COLO829 (cell line): ENCODE measurements around the gene DENND2C.
A peak's percentile ranks its signal among the peaks of the same experiment; 100 is the strongest.

Experiments used
- DNase-seq: peaks from one replicate; pipeline ENCODE4 v3.0.0; 2012; ENCODE audit warnings: low spot score

DENND2C gene

GRCh38 chr1:114676115-114676514 lies 6.3 kb upstream of the DENND2C start:
- no peak for DNase-seq

- DNase-seq, result no peak
Measured at GRCh38 chr1:114671939-114672275, 2.1 kb upstream of the DENND2C start.

- peak; percentile 46 for DNase-seq
Measured at GRCh38 chr1:114671011-114671938, 1.4 kb upstream of the DENND2C start.

DNA sequence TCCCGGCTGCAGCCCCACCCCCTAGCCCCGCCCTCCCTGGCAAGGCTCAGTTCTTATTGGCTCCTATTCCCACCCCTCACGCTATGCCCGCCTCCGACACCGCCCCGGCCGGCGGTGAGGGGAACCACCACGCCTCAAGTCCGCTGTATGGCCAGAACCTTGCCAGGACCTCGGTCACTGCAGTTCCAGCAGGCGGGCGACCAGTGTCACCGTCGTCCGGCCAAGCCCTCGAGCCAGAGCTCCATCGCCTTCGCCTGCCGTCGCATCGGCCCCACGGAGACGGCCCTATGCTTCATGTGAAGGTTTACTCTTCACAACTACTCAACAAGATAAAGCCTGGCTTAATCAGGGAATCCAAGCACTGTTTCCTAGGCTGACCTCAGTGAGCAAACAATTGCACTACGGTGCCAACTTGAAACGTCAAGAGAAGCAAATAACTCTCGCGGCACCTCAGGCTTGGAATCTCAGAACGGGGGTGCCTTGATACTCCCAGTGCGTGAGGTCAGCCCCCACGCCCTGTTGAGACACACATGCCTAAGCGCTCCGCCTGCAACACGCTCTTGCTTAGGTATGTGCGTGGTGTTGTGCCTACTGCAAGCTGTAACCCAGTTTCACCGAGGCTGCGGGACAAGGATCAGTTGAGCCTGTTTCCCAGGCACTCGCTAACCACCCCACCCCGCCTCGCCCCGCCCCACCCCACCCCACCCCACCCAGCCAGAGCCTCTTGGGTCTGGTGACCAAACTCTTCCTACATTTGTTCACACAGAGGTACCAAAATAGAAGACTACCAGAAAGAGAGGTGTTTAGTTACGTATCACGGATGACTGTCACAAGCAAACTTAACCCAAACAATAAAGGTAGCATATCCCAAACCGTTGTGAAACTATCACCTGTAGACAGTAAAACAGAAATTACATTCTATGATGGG lies 498 bp upstream of the DENND2C start:
- peak; percentile 61 for DNase-seq

- DNase-seq, result no peak
Measured at GRCh38 chr1:114668784-114669561, 876 bp downstream of the DENND2C start.

DNA sequence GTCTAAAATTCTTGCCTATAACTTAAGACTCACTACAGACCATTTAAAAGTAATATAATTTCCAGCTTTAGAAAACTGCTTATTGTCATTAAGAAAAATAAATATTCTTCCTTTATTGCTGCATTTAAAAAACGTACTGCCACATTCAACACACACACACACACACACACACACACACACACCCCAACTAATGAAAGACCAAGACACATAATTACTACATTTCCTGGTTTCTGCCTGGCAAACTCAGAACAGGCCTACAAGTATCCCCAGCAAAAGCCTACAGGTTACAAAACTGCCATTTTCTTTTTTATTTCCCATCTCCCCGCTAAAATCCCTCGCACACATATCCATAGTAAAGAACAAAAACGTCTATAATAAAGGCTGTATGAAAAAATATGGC lies 1.5 kb downstream of the DENND2C start:
- no peak for DNase-seq

GRCh38 chr1:114666954-114667353 lies 2.9 kb downstream of the DENND2C start:
- no peak for DNase-seq

- DNase-seq, result no peak
Measured at GRCh38 chr1:114660238-114660637, 9.6 kb downstream of the DENND2C start.

- DNase-seq, result no peak
Measured at GRCh38 chr1:114651893-114652292, 18.0 kb downstream of the DENND2C start.

GRCh38 chr1:114648503-114648902 lies 21.3 kb downstream of the DENND2C start:
- DNase-seq, result no peak

GRCh38 chr1:114641377-114641776 lies 28.5 kb downstream of the DENND2C start:
- no peak for DNase-seq

DNA sequence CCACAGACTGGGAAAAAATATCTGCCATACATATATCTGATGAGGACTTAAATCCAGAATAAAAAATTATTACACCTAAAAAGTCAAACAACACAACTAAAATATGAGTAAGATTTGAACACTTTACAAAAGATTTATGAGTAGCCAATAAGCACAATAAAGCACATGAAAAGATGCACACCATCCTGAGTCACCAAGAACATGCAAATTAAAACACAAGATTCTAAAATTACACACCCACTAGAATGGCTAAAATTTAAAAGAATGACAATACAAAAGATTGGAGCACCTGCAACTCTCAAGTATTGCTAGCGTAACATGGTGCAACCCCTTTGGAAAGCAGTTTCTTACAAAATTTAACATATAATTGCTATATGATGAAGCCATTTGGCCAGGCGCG lies 30.9 kb downstream of the DENND2C start:
- no peak for DNase-seq

DNA sequence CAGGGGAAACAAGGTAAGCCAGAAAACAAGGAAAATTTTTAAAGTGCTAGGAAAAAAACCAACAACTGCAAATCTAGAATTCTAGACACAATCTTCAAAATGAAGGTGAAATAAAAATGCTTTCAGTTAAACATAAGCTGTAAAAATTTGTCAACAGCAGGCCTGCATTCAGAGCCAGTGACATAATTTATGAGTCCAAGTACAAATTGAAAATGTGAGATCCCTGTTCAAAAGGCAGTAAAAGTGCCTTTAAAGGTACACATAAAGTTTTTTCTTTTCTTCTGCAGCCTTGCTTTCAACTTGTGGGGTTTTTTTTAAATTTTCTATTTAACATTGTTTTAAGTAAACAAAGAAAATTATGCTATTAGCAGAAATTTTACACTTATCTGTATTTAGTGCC lies 37.4 kb downstream of the DENND2C start:
- DNase-seq, result no peak

- DNase-seq, result no peak
Measured at GRCh38 chr1:114627107-114627506, 42.7 kb downstream of the DENND2C start.

- DNase-seq, result no peak
Measured at GRCh38 chr1:114623364-114623763, 46.5 kb downstream of the DENND2C start.

DNA sequence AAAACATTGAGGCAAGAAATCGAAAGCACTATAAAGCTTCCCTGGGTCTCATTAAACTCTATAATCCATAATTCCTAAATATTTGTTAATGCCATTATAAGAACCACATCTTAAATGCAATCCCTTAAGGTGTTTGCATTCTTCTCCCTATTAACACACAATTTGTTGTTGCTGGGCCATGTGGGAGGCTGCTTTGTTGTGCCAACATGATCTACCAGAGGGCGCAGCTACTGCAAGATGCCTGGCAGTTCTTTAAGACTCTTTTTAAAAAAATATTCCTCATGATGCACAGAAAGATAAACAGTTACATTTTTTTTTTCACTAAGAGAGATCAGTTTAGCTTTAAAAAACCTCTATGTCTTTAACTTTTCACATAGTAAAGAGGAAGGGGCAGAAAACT lies 49.4 kb downstream of the DENND2C start:
- no peak for DNase-seq

GRCh38 chr1:114618606-114619005 lies 51.2 kb downstream of the DENND2C start:
- DNase-seq, result no peak

DNA sequence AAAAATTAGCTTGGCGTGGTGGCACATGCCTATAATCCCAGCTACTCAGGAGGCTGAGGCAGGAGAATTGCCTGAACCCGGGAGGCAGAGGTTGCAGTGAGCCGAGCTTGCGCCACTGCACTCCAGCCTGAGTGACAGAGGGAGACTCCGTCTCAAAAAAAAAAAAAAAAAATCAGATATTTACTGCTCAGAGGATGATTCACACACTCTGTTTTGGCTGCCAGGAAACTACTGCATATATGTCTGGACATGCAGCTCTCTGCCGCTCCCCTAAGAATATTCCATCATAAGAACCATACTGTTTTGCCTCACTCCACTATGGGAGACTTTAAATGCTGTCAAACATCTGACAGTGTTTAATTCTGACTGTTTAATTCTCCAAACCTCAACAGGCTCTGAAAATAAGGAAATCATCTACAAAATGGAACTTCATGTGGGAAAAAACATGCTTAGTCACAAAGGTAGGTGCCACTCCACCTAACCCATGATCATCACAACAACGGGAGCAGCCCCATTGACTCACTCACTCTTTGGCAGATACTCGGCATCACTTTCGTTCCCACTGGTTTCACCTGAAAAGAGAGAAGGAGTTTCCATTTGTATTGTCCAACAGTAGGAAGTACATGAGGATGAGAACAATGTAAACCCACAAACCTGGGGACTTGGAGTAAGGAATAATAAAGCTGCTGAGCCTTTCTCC lies 59.2 kb downstream of the DENND2C start:
- DNase-seq, result no peak

DNA sequence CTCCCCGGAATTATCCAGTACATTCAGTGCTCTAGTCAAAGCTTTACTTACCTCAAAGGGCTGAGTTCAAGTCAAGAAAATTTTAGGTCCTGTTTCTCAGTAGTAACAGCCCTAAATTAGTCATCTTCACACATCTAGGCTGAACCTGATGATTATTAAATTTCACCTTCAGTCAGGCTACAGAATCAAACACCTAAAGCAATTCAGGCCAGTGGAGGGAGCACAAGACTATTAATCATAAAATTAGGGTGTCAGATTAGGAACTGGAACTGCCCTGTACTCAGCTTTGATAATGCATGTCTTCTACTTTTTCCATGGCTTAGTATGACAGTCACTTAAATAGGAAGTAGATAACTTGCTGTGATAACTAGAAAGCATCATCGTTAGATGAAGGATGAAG lies 60.0 kb downstream of the DENND2C start:
- no peak for DNase-seq

GRCh38 chr1:114609026-114609425 lies 60.8 kb downstream of the DENND2C start:
- no peak for DNase-seq

GRCh38 chr1:114607223-114607622 lies 62.6 kb downstream of the DENND2C start:
- DNase-seq, result no peak

GRCh38 chr1:114597949-114598348 lies 71.9 kb downstream of the DENND2C start:
- no peak for DNase-seq
